GM21825 (cell line): ENCODE measurements around the gene UBXN1.

ENCODE experiments used
- ATAC-seq: cut with Tn5 transposase; IDR thresholded peaks from one replicate; pipeline ENCODE4 v1.9.1; 2021; ENCODE audit warnings: mild to moderate bottlenecking, moderate library complexity; ENCODE audit not compliant: unreplicated experiment

Gene UBXN1, protein sequence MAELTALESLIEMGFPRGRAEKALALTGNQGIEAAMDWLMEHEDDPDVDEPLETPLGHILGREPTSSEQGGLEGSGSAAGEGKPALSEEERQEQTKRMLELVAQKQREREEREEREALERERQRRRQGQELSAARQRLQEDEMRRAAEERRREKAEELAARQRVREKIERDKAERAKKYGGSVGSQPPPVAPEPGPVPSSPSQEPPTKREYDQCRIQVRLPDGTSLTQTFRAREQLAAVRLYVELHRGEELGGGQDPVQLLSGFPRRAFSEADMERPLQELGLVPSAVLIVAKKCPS

DNA sequence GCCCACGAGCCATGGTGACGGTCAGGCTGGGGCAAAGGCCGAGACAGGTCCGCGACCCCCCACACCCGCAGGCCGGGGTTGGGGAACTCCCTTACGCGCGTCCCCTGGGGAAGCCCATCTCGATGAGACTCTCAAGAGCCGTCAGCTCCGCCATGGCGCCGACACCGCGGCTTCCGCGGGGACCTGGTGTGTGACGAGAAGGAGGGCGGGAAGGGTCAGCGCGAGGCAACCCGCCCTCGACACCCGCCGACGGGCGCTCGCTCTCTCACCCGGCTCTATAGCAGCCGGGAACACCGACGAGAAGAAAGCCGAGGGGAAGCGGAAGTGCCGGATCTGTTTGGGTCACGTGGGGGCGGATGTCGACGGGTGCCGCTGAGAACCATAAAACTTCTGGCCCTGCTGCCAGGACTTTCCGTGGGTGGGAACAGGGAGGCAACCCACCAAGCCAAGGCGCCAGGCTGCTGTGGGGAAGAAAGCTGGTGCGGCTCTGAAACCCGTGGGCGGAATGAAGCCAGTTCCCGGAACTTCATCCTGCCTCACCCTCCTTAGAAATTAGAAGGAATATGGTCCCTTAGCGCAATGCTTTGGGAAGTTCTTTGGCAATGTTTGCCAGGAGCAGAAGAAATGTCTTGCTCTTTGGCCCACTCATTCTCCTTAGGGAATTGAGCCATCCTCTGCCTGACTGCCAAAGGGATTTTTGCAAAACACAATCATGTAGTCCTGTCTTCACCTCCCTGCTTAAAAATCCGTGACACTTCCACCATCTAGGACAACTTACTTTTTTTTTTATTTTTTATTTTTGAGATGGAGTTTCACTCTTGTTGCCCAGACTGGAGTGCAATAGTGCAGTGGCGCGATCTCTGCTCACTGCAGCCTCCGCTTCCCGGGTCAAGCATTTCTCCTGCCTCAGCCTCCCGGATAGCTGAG lies at the start of gene UBXN1:
Gene UBXN1 (minus strand): TSS at position 304 of the 927 bp plus-strand sequence. CDS start 150 bp downstream, at position 154.
- ATAC-seq: peak; percentile 66

DNA sequence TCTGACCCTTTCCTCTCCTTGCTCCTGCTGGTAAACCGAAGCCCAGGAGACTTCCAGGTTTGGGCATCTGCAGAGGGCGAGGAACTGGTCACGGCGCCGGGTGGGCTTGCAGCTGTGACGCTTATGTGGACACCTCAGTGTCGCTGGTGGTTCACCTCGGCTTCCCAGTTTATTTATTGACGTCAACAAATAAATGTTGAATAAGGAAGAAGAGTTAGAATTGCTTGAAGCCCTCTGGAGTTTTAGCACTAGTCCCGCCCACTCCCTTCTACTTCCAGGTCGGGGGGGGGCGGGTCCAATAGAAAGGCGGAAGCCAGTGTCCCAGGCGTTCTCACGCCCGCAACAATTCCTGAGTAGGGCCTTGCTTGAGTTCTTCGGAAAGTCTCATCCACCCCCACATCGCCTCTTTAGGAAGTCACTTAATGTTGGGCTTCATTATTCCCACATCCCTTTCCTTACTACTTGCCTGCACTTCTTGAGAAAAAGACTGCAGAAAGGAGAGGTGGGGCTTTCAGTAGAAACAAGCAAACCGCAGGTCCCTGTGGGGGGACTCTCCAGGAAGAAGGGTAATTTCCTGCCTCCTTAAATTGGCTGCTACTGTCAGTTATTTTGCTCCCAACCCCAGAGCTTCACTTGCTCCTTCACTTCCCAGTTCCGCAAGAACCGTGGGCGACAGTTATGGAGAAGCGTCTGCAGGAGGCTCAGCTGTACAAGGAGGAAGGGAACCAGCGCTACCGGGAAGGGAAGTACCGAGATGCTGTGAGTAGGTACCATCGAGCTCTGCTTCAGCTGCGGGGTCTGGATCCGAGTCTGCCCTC lies 49.5 kb upstream of the UBXN1 start, which contains the start of gene TTC9C:
Gene TTC9C (plus strand): TSS at position 316 of the 818 bp plus-strand sequence. CDS start 363 bp downstream, at position 679.
- ATAC-seq: peak; percentile 27

DNA sequence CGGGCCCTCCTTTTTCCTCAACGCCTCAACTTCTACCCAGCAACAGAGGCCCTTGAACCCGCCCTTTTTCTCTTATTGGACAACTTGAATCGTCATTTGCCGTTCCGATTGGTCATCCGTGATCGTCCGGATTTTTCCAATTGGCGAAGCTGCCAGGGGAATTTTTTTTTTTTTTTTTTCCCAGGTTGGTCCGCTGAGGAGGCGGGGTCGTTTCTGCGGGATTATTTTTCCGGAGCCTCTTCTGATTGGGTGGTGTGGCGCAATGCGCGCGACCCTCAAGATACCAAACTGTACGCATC lies 48.9 kb upstream of the UBXN1 start:
- peak; percentile 52 for ATAC-seq

DNA sequence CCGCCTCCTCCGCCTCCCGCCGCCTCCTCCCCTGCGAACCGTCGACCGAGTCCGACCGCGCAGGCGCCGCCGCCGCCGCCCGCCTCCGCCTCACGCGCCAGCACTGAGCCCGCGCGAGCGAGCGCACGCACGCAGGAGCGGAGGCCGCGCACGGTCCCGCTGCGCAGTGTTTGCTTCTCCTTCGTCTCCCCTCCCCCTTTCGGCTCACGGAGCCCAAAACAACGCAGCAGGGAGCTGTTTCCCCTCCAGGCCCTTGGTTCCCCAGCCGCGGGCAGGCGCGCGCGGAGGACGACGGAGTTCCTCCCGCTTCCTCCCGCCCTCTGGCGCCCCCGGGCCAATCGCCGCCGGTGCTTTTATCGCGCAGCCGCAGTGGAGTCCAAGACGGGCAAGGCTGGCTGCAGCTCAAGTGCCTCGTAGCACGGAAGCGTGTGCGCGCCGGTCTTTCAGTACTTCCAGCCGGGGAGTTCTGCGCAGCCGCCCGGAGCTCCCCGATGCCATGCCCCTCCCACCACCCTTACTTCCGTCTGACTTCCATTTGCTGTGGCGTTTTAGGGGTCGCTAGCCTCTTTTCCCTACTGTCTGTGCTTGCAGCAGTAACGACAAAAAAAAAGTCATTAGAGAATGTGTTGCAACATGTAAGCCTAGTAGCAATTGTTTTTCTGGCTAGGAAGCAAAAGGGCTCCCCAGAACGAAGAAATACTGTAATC lies 48.4 kb upstream of the UBXN1 start, which contains the start of gene HNRNPUL2:
Gene HNRNPUL2 (minus strand): TSS at position 293 of the 707 bp plus-strand sequence. CDS start 301 bp downstream, outside the sequence.
- peak; percentile 65 for ATAC-seq

DNA sequence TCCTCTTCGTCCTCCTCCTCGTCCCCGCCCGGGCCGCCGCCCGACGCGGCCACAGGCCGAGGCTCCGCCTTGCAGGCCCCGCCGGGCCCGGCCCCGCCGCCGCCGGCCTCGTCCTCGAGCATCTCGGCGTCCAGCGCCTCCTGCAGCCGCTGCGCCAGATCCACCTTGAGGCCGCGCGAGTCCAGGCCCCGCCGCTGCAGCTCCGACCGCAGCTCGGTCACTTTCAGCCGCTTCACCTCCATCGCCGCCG lies 48.0 kb upstream of the UBXN1 start:
- no peak for ATAC-seq

DNA sequence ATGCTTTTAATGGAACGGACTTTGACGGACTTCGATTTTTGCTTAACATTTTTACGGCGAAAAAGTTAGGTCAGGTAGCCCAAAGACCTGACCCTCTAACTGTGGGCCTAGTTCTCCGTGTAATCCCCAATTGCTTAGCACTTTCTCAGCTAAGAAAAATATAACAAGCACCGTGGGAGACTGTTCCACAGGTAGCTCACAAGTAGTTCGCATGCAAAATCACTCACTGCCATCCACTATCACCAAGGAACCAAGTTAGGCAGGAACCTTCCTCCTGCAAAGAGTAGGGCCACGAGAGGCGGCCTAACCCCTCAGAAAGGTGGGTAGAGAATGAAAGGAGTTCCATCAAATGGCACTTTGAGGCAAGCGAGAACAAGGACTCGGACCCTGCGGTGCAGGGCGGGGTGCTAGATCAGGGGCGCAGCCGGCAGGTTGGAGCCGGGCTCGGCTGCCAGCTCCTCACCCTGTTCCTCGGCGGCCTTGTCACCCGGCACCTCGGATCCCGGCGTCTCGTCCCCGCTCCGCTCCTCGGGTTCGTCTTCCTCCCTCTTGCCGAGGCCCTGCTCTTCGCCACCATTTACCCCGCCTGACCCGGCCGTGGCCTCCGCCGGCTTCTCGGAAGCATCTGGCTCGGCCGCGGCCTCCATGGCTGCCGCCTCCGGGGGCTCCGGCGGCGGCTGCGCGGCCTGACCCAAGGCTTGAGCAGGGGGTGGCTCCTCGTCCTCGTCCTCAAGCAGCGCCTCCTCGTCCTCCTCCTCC lies 47.5 kb upstream of the UBXN1 start:
- ATAC-seq: peak; percentile 0

DNA sequence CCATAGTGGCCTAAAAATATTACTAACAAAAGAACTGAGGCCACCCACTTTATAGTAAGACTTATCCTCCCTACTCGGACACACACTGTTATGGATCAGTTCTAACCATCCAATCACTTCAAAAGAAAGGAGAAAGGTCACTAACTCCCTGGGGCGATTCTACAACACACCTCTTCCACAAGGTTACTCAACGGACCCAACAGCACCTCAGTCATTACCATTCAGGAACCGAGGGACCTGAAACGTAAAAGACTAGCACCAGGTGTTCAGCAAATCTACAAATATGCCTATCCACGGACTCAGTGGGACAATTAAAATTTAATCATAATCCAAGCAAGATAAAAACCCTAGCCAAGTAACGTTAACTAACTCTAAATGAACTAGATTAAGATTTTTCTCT lies 46.8 kb upstream of the UBXN1 start:
- ATAC-seq: no peak

DNA sequence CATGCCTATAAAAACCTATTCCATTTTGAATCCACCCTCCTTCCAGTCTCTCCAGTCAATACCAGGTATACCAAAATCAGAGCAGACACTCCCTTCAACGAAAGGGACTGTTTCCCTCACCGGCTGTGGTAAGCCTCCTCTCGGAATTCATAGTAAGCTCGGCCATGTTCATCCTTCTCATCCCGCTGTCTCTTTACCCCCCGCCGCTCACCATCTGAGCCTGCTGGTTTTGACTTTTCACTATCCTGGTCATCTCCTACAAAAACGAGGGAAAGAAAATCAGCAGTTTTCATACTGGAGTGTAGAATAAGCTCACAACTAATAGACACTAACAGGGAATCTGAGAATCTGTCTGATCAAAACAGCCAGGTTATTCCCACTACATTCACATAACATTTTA lies 45.3 kb upstream of the UBXN1 start:
- ATAC-seq: no peak

DNA sequence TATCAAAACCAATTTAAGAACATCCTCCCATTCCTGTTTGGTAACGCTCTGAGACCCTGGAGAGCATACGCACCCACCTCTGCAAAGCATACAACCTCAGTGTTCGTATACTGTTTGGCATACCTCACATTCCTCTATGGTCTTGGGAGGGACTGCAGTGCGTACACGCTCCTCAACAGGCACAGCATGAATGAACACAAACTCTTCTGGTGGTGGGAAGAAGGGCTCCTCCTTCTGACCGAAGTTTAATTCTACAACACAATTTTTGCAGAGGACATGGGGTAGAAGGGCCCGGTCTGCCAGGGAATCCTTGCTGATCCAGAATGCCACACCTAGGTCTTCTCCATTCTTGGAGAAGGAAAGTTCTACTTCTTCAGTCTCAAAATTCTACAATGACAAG lies 43.1 kb upstream of the UBXN1 start:
- ATAC-seq: no peak

DNA sequence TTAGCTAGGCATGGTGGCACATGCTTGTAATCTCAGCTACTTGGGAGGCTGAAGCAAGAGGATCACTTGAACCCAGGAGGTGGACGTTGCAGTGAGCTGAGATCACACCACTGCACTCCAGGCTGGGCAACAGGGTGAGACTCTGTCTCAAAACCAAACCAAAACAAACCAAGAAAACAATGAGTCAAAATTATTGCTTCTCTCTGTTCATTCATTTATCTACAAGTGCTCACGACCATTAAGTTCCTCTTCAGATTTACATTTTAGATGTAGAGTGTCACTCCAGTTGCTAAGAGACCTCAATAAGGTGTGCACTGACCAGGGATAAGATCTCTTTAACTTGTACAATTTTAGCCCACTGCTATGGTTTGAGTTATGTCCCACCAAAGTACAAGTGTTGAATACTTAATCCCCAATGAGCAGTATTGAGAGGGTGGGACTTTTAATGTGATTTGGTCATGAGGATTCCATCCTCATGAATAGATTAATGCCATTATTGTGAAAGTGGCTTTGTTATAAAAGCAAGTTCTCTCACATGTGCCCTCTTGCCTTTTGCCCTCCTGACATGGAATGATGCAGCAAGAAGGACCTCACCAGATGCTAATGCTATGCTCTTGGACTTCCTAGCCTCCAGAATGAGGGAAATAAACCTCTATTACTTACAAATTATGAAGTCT lies 40.6 kb upstream of the UBXN1 start:
- no peak for ATAC-seq

DNA sequence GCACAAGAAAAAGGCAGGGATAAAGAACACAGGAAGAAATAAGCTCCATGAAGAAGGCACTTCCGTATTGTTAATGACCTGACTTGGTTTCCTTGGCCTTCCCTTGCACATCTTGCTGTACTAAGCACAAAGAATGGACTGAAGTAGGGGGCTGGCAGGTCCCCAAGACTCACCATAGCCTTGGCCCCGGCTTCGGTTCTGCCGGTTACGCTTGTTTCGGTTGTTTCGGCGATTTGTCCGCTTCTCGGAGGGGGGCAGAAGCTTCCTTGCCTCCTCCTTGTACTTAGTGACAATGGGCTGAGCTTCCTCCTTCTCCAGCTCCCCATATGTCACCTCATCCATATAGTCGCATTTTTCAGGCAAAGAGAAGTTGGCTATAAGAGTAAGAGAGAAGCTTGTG lies 37.9 kb upstream of the UBXN1 start:
- ATAC-seq: no peak

DNA sequence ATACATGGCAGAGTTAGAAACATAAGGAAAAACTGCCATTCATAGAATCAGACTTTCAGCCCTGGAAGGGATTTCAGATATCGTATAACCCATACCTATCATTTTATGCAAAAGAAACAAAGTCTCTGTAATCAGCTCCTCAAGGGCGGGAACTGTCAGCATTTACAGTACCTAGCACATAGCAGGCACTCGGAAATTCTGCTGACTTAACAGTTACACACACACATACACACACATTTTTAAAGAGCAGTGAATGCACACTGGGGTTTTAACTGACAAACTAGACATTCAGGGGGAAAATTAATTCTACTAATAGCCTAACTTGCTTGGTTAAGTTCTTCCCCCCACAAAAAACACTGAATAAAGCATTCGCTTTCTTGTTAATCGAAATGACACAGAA lies 37.3 kb upstream of the UBXN1 start:
- no peak for ATAC-seq

DNA sequence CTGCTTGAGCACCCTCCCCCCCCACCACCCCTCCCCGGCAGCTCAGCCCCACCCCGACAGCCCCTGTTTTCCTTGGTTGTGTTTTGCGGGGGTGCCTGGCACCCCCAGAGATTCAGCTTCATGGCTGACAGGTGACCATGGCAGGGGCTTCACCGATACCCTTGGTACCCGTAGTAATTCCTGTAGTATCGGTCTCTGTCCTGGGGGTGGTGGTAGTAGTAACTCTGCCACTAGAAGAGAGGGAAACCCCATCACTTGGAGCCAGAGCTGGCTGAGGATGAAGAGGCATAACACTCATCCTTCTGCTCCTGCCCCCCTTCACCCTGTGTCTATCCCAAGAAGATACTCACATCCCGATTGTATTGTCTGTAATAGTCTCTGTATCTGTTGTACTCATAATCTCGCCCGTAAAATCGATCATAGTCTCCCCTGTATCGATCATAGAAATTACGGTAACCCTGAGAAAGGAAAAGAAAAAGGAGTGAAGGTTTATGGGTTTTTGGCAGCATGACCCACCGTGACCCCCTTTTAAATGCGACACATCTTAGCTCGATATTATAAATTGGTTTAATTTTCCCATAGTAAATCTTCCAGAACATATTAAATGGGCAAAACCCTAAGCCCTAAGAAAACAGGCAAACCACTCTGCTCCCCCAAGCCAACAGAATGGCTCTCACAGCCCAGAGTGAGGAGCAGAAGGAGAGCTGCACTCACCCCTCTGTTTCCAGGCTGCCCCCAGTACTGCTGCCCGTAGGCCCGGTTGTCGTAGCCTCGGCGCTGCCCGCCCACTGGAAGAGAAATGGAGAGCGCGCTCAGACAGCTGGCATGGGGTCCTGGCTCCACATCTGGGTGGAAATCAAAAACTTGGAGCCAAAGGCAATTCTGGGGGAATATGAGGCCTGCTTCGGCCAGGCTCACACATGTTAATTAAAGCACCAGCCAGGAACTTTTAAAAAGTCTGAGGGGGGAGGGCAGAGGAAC lies 36.6 kb upstream of the UBXN1 start:
- ATAC-seq: no peak

DNA sequence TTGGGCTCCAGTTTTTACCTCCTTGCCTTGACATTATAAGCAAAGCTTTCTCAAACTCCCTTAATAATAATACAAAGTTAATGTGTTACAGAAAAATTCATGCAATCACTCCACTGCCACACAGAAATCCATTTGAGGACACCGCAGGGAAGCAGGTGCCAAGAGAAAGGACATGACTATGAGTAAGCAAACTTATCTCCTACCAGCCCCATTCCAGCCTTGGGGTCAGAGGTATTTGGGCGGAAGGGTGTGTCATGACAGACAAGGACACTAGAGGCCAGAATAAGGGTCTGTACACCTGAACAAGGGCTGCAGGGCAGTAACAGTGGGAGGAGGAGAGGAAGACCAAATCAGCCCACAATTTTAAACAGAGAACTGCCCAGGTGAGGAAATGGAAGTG lies 34.5 kb upstream of the UBXN1 start:
- ATAC-seq: no peak

DNA sequence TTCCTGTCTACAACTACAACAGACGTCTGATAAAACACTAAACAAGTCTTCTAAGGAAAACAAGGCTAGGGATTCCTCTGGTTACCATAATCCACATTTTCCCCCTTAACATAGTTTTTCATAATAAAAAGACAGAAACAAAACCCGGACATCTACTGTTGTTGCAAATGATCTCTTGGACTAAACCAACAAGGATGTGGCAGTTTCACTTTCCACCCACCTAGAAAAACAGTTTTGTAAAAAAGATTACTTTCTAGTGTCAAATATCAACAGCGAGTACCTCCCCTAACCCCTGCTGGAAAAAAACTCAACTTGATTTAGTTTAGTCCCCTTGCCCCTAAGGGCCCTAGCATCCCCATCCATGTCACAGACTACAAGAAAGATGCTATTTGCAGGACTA lies 34.0 kb upstream of the UBXN1 start:
- no peak for ATAC-seq

DNA sequence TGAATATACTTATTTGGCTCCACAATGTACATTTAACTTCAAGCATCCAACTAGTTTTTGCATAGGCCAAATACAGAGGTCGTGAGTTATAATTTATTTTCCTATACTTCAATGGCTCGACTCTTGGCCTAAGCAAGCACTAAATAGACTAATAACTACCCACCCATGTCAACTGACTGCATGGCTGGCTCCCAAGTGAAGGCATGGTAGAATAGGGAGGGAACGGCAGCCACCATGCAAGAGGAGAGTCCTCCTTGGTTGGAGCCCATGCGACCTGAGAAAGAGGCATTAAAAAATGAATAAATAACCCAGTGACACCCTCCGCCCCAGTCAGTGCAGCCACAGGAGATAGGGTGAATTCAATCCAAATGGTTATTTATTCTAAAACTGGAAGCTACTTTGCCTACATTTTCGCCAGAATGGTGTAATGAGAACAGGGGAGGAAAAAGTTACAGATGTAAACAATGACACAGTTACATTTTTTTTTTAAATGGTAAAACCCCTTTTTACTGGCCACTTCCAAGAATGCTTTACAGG lies 33.5 kb upstream of the UBXN1 start:
- ATAC-seq: no peak

DNA sequence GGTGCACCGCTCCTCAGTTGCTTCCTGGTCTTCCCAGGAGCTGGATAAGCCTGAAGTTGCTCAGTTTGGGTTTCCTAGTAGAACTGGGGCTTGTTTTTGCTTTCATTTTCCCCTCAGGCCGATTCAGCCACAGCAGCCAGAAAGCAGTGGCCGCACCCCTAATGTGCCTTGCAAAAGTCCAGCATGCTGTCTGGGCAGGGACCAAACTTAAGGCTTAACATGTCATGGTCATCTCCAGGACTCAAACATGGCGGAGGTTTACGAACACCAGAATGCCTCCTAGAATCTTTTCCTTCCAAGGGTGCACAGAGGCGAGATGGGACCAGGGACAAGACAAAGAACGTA lies 31.1 kb upstream of the UBXN1 start:
- ATAC-seq: no peak
